NCI-H510A treated with DMSO at 0.1 percent for 48 hours (cell line): ENCODE results near the gene PLPP1.
"Not testable (repeated sequence)": the region's sequence is repeated elsewhere in the genome, so short reads cannot be mapped to it uniquely, and the experiment has no call there.

Experiments used
- DNase-seq: peaks from one replicate; lab custom pipeline; 2025; lab: John Stamatoyannopoulos, UW

The PLPP1 gene

GRCh38 chr5:55505711-55506110, 29.1 kb downstream of the PLPP1 start:
- not testable (repeated sequence) for DNase-seq

GRCh38 chr5:55503917-55504316, 30.8 kb downstream of the PLPP1 start:
- DNase-seq: not testable (repeated sequence)

- no peak for DNase-seq
Observed at GRCh38 chr5:55502759-55503158, 32.0 kb downstream of the PLPP1 start.

- no peak for DNase-seq
Observed at GRCh38 chr5:55498457-55498856, 36.3 kb downstream of the PLPP1 start.

- DNase-seq: no peak
Observed at GRCh38 chr5:55497712-55498111, 37.1 kb downstream of the PLPP1 start.

- no peak for DNase-seq
Observed at GRCh38 chr5:55495216-55495615, 39.5 kb downstream of the PLPP1 start.

- no peak for DNase-seq
Observed at GRCh38 chr5:55492449-55492848, 42.3 kb downstream of the PLPP1 start.

GRCh38 chr5:55485073-55485472, 49.7 kb downstream of the PLPP1 start:
- DNase-seq: no peak

- DNase-seq: no peak
Observed at GRCh38 chr5:55484531-55484930, 50.2 kb downstream of the PLPP1 start.

- no peak for DNase-seq
Observed at GRCh38 chr5:55483885-55484284, 50.9 kb downstream of the PLPP1 start.

GRCh38 chr5:55481293-55481855, 53.4 kb downstream of the PLPP1 start:
- no peak for DNase-seq

- no peak for DNase-seq
Observed at GRCh38 chr5:55480781-55481180, 54.0 kb downstream of the PLPP1 start.

GRCh38 chr5:55472642-55473041, 62.1 kb downstream of the PLPP1 start:
- no peak for DNase-seq

- no peak for DNase-seq
Observed at GRCh38 chr5:55471468-55471867, 63.3 kb downstream of the PLPP1 start.

- no peak for DNase-seq
Observed at GRCh38 chr5:55470282-55470681, 64.5 kb downstream of the PLPP1 start.

GRCh38 chr5:55469839-55470238, 64.9 kb downstream of the PLPP1 start:
- DNase-seq: no peak

- DNase-seq: no peak
Observed at GRCh38 chr5:55467862-55468551, 66.8 kb downstream of the PLPP1 start.

GRCh38 chr5:55463613-55464012, 71.2 kb downstream of the PLPP1 start:
- no peak for DNase-seq

- DNase-seq: no peak
Observed at GRCh38 chr5:55459572-55459971, 75.2 kb downstream of the PLPP1 start.

GRCh38 chr5:55456216-55456895, 78.4 kb downstream of the PLPP1 start:
- DNase-seq: no peak

GRCh38 chr5:55454282-55454681, 80.5 kb downstream of the PLPP1 start:
- no peak for DNase-seq

GRCh38 chr5:55453211-55453610, 81.6 kb downstream of the PLPP1 start:
- DNase-seq: no peak

GRCh38 chr5:55451976-55452375, 82.8 kb downstream of the PLPP1 start:
- no peak for DNase-seq
